CD4-positive, alpha-beta T cell treated with Interleukin-17A for 1 hour (primary cell): ENCODE data around the gene SCAND1.
"Not testable (repeated sequence)": the region's sequence is repeated elsewhere in the genome, so short reads cannot be mapped to it uniquely, and the experiment has no call there.

Experiments used
- DNase-seq: peaks from one replicate; pipeline ENCODE4 v3.0.0-alpha.2; 2020

The SCAND1 gene

GRCh38 chr20:35954200-35954906 lies at the start of gene SCAND1:
SCAND1 (minus strand) TSS chr20:35954502; CDS start chr20:35954284, 218 bp downstream.
- DNase-seq = peak; percentile 98

- no peak for DNase-seq
Measured at GRCh38 chr20:36004045-36004444, 49.7 kb upstream of the SCAND1 start.

- no peak for DNase-seq
Measured at GRCh38 chr20:36002855-36003254, 48.6 kb upstream of the SCAND1 start.

GRCh38 chr20:36001331-36001730 lies 47.0 kb upstream of the SCAND1 start:
- DNase-seq = not testable (repeated sequence)

- DNase-seq = not testable (repeated sequence)
Measured at GRCh38 chr20:35996492-35996891, 42.2 kb upstream of the SCAND1 start.

- peak; percentile 78 for DNase-seq
Measured at GRCh38 chr20:35994994-35995453, 40.7 kb upstream of the SCAND1 start.

GRCh38 chr20:35992713-35993335 lies 38.5 kb upstream of the SCAND1 start:
- DNase-seq = peak; percentile 74

GRCh38 chr20:35991142-35991771 lies 37.0 kb upstream of the SCAND1 start:
- DNase-seq = peak; percentile 7

- no peak for DNase-seq
Measured at GRCh38 chr20:35988910-35989463, 34.7 kb upstream of the SCAND1 start.

- DNase-seq = no peak
Measured at GRCh38 chr20:35985806-35986205, 31.5 kb upstream of the SCAND1 start.

- DNase-seq = no peak
Measured at GRCh38 chr20:35984382-35984781, 30.1 kb upstream of the SCAND1 start.

GRCh38 chr20:35981969-35982368 lies 27.7 kb upstream of the SCAND1 start:
- no peak for DNase-seq

- no peak for DNase-seq
Measured at GRCh38 chr20:35979544-35979943, 25.2 kb upstream of the SCAND1 start.

GRCh38 chr20:35978041-35978513 lies 23.8 kb upstream of the SCAND1 start:
- DNase-seq = no peak

GRCh38 chr20:35975576-35976373 lies 21.5 kb upstream of the SCAND1 start:
- no peak for DNase-seq

- no peak for DNase-seq
Measured at GRCh38 chr20:35974256-35974655, 20.0 kb upstream of the SCAND1 start.

- no peak for DNase-seq
Measured at GRCh38 chr20:35972462-35972861, 18.2 kb upstream of the SCAND1 start.

GRCh38 chr20:35971981-35972380 lies 17.7 kb upstream of the SCAND1 start:
- no peak for DNase-seq

- no peak for DNase-seq
Measured at GRCh38 chr20:35968930-35969329, 14.6 kb upstream of the SCAND1 start.

GRCh38 chr20:35967979-35968640 lies 13.8 kb upstream of the SCAND1 start, which contains the start of gene CNBD2:
CNBD2 (plus strand) TSS chr20:35968590; CDS start chr20:35968763, 173 bp downstream.
- DNase-seq = no peak

GRCh38 chr20:35963878-35964277 lies 9.6 kb upstream of the SCAND1 start:
- no peak for DNase-seq

GRCh38 chr20:35959291-35959690 lies 5.0 kb upstream of the SCAND1 start:
- not testable (repeated sequence) for DNase-seq
